Raji (cell line): ENCODE data around the gene MALAT1.
A peak's percentile ranks its signal among the peaks of the same experiment; 100 is the strongest.

Source experiments
- POLR2A ChIP-seq: IDR thresholded peaks from 2 replicates; pipeline ENCODE4 v1.6.1; 2011; ENCODE audit warnings: low read depth, low read length, control low read depth; ENCODE audit not compliant: insufficient read depth

MALAT1 gene

GRCh38 chr11:65502555-65503367 is 3.9 kb downstream of the MALAT1 start:
- TF ChIP-seq POLR2A = no peak

- no peak for TF ChIP-seq POLR2A
Measured at GRCh38 chr11:65503368-65503948, 4.6 kb downstream of the MALAT1 start.

GRCh38 chr11:65503949-65504673 is 5.3 kb downstream of the MALAT1 start:
- TF ChIP-seq POLR2A = no peak

- TF ChIP-seq POLR2A = no peak
Measured at GRCh38 chr11:65504674-65505465, 6.0 kb downstream of the MALAT1 start.

GRCh38 chr11:65505466-65506289 is 6.8 kb downstream of the MALAT1 start:
- no peak for TF ChIP-seq POLR2A

- no peak for TF ChIP-seq POLR2A
Measured at GRCh38 chr11:65506290-65506771, 7.5 kb downstream of the MALAT1 start.

GRCh38 chr11:65506772-65507505 is 8.1 kb downstream of the MALAT1 start:
- peak; percentile 43 for TF ChIP-seq POLR2A

- no peak for TF ChIP-seq POLR2A
Measured at GRCh38 chr11:65516135-65516968, 17.5 kb downstream of the MALAT1 start.

GRCh38 chr11:65524014-65524740 is 25.3 kb downstream of the MALAT1 start:
- TF ChIP-seq POLR2A = no peak

- TF ChIP-seq POLR2A = peak; percentile 59
Measured at GRCh38 chr11:65524741-65525545, 26.1 kb downstream of the MALAT1 start, which contains the start of gene SCYL1. Gene SCYL1, plus strand, starts transcription at chr11:65525083. Its CDS starts 71 bp downstream, at chr11:65525154.

GRCh38 chr11:65525546-65526480 is 27.0 kb downstream of the MALAT1 start:
- no peak for TF ChIP-seq POLR2A
